ENCODE results near the gene PROSER2. TPM values are rescaled to one million over a fixed set of nuclear protein-coding genes. Genes with fewer than 3 reads are reported as not detected.

PROSER2 gene
- polyA plus RNA-seq, 2 of the 4 experiments (the other 2 are of a cell fraction) = 10.1 to 14.4 TPM

GRCh38 chr10:11789956-11790355 is 33.2 kb upstream of the PROSER2 start:
- Histone ChIP-seq H3K4me1 (peaks cover 17% of the 10 kb centered on the region), H3K9me3 (no peaks in the 10 kb centered on the region), H3K27ac (no peak overlapping the region), H3K4me2 (no peak overlapping the region), H3K4me3 (no peak overlapping the region)
- ChIA-PET POLR2A (no interaction called here), CTCF (interaction anchor here (0.9 to 9.1 kb wide), 6 partner anchors 9 to 196 kb away, joined by 3 to 79 read pairs (median 34); partner anchors contain the start of gene PROSER2)
- no peak for DNase-seq (ENCODE audit: low read depth in 1 of 2, low spot score in 1 of 2)
- WGBS (ENCODE audit: missing lambda C conversion rate) = 86% methylated on average over 8 of the region's 8 CpGs
- ATAC-seq = no peak
- FAIRE-seq = no peak
- no peak for TF ChIP-seq KDM5A (IDR thresholded peaks at IDR 0.05)
- TF ChIP-seq NFE2L2 (conservative IDR thresholded peaks at IDR 0.05; ENCODE audit: low read length) = no peak
- no peak for TF ChIP-seq JUNB (IDR thresholded peaks at IDR 0.05)
- TF ChIP-seq USF2 (IDR thresholded peaks at IDR 0.05) = no peak
- no peak for TF ChIP-seq HOXB5 (CRISPR knock-in tag; IDR thresholded peaks at IDR 0.05)
- TF ChIP-seq FOXS1 (CRISPR knock-in tag; IDR thresholded peaks at IDR 0.05) = no peak
- no peak for TF ChIP-seq HEYL (CRISPR knock-in tag; IDR thresholded peaks at IDR 0.05)
- no peak for TF ChIP-seq SMC3 (IDR thresholded peaks at IDR 0.05)
- TF ChIP-seq MAFK (IDR thresholded peaks at IDR 0.05; ENCODE audit: partially characterized antibody) = no peak
- no peak for TF ChIP-seq GATA3 (IDR thresholded peaks at IDR 0.05; ENCODE audit: borderline replicate concordance)
- no peak for TF ChIP-seq E2F6 (IDR thresholded peaks at IDR 0.05; ENCODE audit: borderline replicate concordance, low read depth)
- TF ChIP-seq ZC3H11A (IDR thresholded peaks at IDR 0.05) = no peak
- no peak for TF ChIP-seq BHLHE40 (IDR thresholded peaks at IDR 0.05; ENCODE audit: low read depth, low read length)
- TF ChIP-seq HOXA7 (CRISPR knock-in tag; IDR thresholded peaks at IDR 0.05) = no peak
- no peak for TF ChIP-seq MYC (IDR thresholded peaks at IDR 0.05; ENCODE audit: borderline replicate concordance, low read length)

- ChIA-PET CTCF (interaction anchor here (0.6 to 9.1 kb wide), 16 partner anchors 8 to 195 kb away, joined by 3 to 79 read pairs (median 5); partner anchors contain the start of gene PROSER2), POLR2A (interaction anchor here (0.5 to 1.4 kb wide), 4 partner anchors 24 to 187 kb away, joined by 3 to 7 read pairs (median 4); no protein-coding TSS in a partner anchor)
- DNase-seq (ENCODE audit: low read depth in 1 of 2, low spot score in 1 of 2) = peak; percentile 94 to 95
- Histone ChIP-seq H3K4me1 (peaks cover 30% of the 10 kb centered on the region), H3K27ac (peak overlapping the region; percentile 80 to 86), H3K9me3 (no peaks in the 10 kb centered on the region), H3K4me2 (peak overlapping the region; percentile 64), H3K4me3 (0 out of 3 replicates have a peak overlapping the region, but pooled peaks have one; percentile 9)
- TF ChIP-seq JUN (IDR thresholded peaks at IDR 0.05) = peak in 1 of 2 experiments; percentile 55; a peak in 1 of 5 replicates
- TF ChIP-seq TFCP2L1 (CRISPR knock-in tag; IDR thresholded peaks at IDR 0.05) = peak; percentile 28; the same call in 1 of the 2 replicates
- TF ChIP-seq EP300 (IDR thresholded peaks at IDR 0.05) = peak in 1 of 2 experiments; percentile 53; a peak in 1 of 5 replicates
- peak; percentile 71; the same call in 1 of the 2 replicates for TF ChIP-seq GATA3 (IDR thresholded peaks at IDR 0.05; ENCODE audit: borderline replicate concordance)
- no peak for TF ChIP-seq HOXB5 (CRISPR knock-in tag; IDR thresholded peaks at IDR 0.05)
- peak; percentile 41; the same call in 1 of the 2 replicates for TF ChIP-seq ZSCAN20 (CRISPR knock-in tag; IDR thresholded peaks at IDR 0.05)
- TF ChIP-seq CBX8 (IDR thresholded peaks at IDR 0.05) = no peak
- TF ChIP-seq JUNB (IDR thresholded peaks at IDR 0.05) = peak; percentile 39; the same call in 1 of the 2 replicates
- 0 out of 2 replicates have a peak, but pooled peaks have one; percentile 11 for TF ChIP-seq HEYL (CRISPR knock-in tag; IDR thresholded peaks at IDR 0.05)
- TF ChIP-seq FOSL2 (IDR thresholded peaks at IDR 0.05) = peak; percentile 13; the same call in 1 of the 2 replicates
- TF ChIP-seq FOSL2 (CRISPR knock-in tag; IDR thresholded peaks at IDR 0.05) = peak; percentile 90
- no peak for TF ChIP-seq ELK1 (IDR thresholded peaks at IDR 0.05; ENCODE audit: low read depth, low read length)
- 0 out of 3 replicates have a peak, but pooled peaks have one; percentile 5 for TF ChIP-seq SMC3 (IDR thresholded peaks at IDR 0.05)
- TF ChIP-seq RAD21 (conservative IDR thresholded peaks at IDR 0.05 in 1 of 2, IDR thresholded peaks at IDR 0.05 in 1 of 2) = no peak
- TF ChIP-seq MAX (IDR thresholded peaks at IDR 0.05) = peak; percentile 88
- no peak for TF ChIP-seq MAZ (IDR thresholded peaks at IDR 0.05; ENCODE audit: borderline replicate concordance, low read depth, low read length)
- 0 out of 2 replicates have a peak, but pooled peaks have one; percentile 6 for TF ChIP-seq ATOH8 (CRISPR knock-in tag; IDR thresholded peaks at IDR 0.05; ENCODE audit: low read depth)
- WGBS (ENCODE audit: missing lambda C conversion rate) = 8% methylated on average over 8 of the region's 12 CpGs
- FAIRE-seq = no peak
- ATAC-seq = peak; percentile 96
Measured at GRCh38 chr10:11793762-11794479, 29.2 kb upstream of the PROSER2 start.

Measured in A549 (cell line).